Naive thymus-derived CD8-positive, alpha-beta T cell (primary cell): Measurements from ENCODE around the gene AQP12B. TPM values are rescaled to one million over a fixed set of nuclear protein-coding genes. Genes with fewer than 3 reads are reported as not detected.

Experiments used
- ATAC-seq, 2 donors: fragments of 150-1000 bp; cut with Tn5 transposase in 1 of 2; sonication (Bioruptor Pico), chemical (Tn5 transposase) in 1 of 2; 1 replicate in 1 of 2; 2 replicates in 1 of 2; pipeline ENCODE4 v1.10.0; 2021; ENCODE audit warnings: mild to moderate bottlenecking in 2 of 2, moderate library complexity in 2 of 2
- POLR2A ChIA-PET: fragments of 350-600 bp; sonication (Branson Sonifier 250); formaldehyde crosslinking; loops from one replicate; lab custom pipeline; 2021; ENCODE audit warnings: antibody characterized with exemption; lab: Charles Lee
- DNase-seq, 10 donors: peaks; one replicate each; pipeline versions ENCODE4 v3.0.0 to v3.0.0-alpha.2; 2020 to 2022
- H3K27ac Mint-ChIP-seq, 10 donors: one replicate each; pipeline ENCODE4 v1.8.0; 2020 to 2022; ENCODE audit warnings: mild to moderate bottlenecking in 10 of 10, mixed read lengths in 10 of 10, moderate library complexity in 4 of 10, inconsistent platforms in 1 of 10
- H3K27me3 Mint-ChIP-seq, 5 donors: one replicate each; pipeline ENCODE4 v1.8.0; 2021 to 2022; ENCODE audit warnings: mixed read lengths in 5 of 5
- H3K36me3 Mint-ChIP-seq, 3 donors: one replicate each; pipeline ENCODE4 v1.8.0; 2020 to 2022; ENCODE audit warnings: mixed read lengths in 3 of 3, mild to moderate bottlenecking in 2 of 3, inconsistent platforms in 1 of 3
- H3K4me1 Mint-ChIP-seq, 4 donors: one replicate each; pipeline ENCODE4 v1.8.0; 2021 to 2022; ENCODE audit warnings: mixed read lengths in 4 of 4
- H3K4me3 Mint-ChIP-seq, 10 donors: one replicate each; pipeline ENCODE4 v1.8.0; 2020 to 2022; ENCODE audit warnings: mild to moderate bottlenecking in 10 of 10, mixed read lengths in 10 of 10, moderate library complexity in 6 of 10, inconsistent platforms in 1 of 10
- H3K9me3 Mint-ChIP-seq, 9 donors: one replicate each; pipeline ENCODE4 v1.8.0; 2020 to 2022; ENCODE audit warnings: mixed read lengths in 9 of 9, mild to moderate bottlenecking in 3 of 9, inconsistent platforms in 1 of 9, moderate library complexity in 1 of 9
- polyA plus RNA-seq, 3 donors: library from polyadenylated mRNA; unstranded; fragments of 300-500 nt; fragmentation: Illumina TruSeq; gene quantifications; one replicate each; pipeline ENCODE4 v1.2.3, GENCODE V29; 2021
- total RNA-seq, 8 experiments: library from RNA in 2 of 8; stranded (reverse) in 2 of 8; gene quantifications; one replicate each; pipeline ENCODE4 v1.2.3 and lab custom pipeline; 2021 to 2026

AQP12B gene
- total and polyA plus RNA-seq, 5 experiments from 2014 or later = not detected

GRCh38 chr2:240637116-240637900, 45.4 kb downstream of the AQP12B start:
- H3K4me3 Mint-ChIP-seq = no peak overlapping the region
- H3K9me3 Mint-ChIP-seq = peaks cover 0 to 27% (median 10%) of the 10 kb centered on the region in 9 donors
- POLR2A ChIA-PET = no interaction called here

DNA sequence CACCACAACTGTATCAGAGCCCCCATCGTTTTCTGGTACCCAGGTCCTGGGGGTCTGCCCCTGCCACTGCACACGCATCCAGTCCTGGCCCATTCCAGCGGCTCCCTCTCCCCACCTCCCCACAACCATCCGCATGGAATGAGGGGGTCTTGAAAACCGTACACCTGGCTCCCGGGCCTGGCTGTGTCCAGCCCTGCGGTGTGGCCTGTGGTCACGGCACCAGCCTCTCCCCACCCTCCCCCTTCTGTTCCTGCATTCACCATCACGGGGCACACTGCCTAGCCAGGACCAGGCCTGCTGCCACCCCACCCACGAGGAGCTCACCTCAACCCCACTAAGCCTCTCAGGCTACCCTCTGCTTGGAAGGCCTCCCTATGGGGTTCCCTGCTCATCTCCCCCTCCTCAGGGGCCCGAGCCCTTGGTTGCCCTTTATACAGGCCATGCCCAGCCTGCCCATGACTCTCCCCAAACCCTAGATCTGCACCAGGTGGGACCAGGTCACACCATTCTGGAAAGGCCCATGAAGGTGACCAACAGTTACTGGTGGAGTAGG, 46.0 kb downstream of the AQP12B start:
- Mint-ChIP-seq H3K27me3 (no peaks in the 10 kb centered on the region), H3K4me1 (peaks cover 0 to 5% (median 1%) of the 10 kb centered on the region in 4 donors), H3K4me3 (no peak overlapping the region), H3K9me3 (peaks cover 0 to 30% (median 10%) of the 10 kb centered on the region in 9 donors), H3K27ac (no peak overlapping the region), H3K36me3 (peaks cover 0 to 20% (median 15%) of the 10 kb centered on the region in 3 donors)
- DNase-seq (peak in 1 of 10 donors; percentile 30), ATAC-seq (no peak)
- POLR2A ChIA-PET = interaction anchor here (1.1 kb wide), 1 partner anchor 14 kb away, joined by 4 read pairs; no protein-coding TSS in a partner anchor

More at GRCh38 chr2:240637116-240637900, 45.4 kb downstream of the AQP12B start:
- DNase-seq (peak in 1 of 10 donors; percentile 14), ATAC-seq (no peak)
- Mint-ChIP-seq H3K4me1 (peaks cover 0 to 5% (median 1%) of the 10 kb centered on the region in 4 donors), H3K27me3 (no peaks in the 10 kb centered on the region), H3K27ac (peak overlapping the region in 2 of 10 donors; percentile 22 to 48), H3K36me3 (peaks cover 0 to 20% (median 15%) of the 10 kb centered on the region in 3 donors)

DNA sequence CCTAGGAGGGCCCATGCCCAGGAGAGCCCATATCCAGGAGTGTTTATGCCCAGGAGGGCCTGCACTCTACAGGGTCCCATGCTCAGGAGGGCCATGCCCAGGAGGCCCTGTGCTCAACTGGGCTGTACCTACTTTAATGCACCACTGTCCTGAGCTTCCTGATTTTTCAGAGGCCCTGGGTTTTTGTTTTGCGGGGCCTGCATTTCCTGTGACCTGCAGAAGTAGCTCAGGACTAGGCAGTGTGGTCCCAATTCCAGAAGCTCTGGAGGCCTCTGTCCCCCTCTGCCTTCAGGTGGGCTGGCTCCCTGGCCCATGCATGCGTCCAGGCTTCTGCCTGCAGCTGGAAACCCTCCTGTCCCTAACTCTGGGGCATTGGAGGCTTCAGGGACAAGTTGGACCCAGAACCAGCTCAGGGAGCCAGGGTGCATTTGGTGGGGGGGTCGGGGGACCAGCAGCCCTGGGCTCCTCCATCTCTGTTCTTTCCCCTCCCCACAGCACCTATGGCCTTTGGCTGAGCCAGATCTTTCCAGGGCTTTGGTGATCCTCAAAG, 46.6 kb downstream of the AQP12B start:
- H3K4me1 Mint-ChIP-seq = peaks cover 0 to 5% (median under 1%) of the 10 kb centered on the region in 4 donors
- POLR2A ChIA-PET = interaction anchor here (1.1 kb wide), 1 partner anchor 14 kb away, joined by 4 read pairs; no protein-coding TSS in a partner anchor
- H3K36me3 Mint-ChIP-seq = peaks cover 0 to 20% (median 15%) of the 10 kb centered on the region in 3 donors
- H3K9me3 Mint-ChIP-seq = peaks cover 0 to 30% (median 10%) of the 10 kb centered on the region in 9 donors
- peak in 1 of 10 donors; percentile 58 for DNase-seq
- ATAC-seq = no peak
- H3K27ac Mint-ChIP-seq = no peak overlapping the region
- no peak overlapping the region for H3K4me3 Mint-ChIP-seq
- no peaks in the 10 kb centered on the region for H3K27me3 Mint-ChIP-seq

GRCh38 chr2:240635121-240635997, 47.3 kb downstream of the AQP12B start:
- no peak overlapping the region for H3K4me3 Mint-ChIP-seq
- DNase-seq = peak in 1 of 10 donors; percentile 59
- H3K9me3 Mint-ChIP-seq = peaks cover 0 to 30% (median 10%) of the 10 kb centered on the region in 9 donors
- peaks cover 0 to 5% (median 0%) of the 10 kb centered on the region in 4 donors for H3K4me1 Mint-ChIP-seq
- no peak for ATAC-seq
- H3K27me3 Mint-ChIP-seq = no peaks in the 10 kb centered on the region
- POLR2A ChIA-PET = interaction anchor here (1.1 kb wide), 1 partner anchor 13 kb away, joined by 4 read pairs; no protein-coding TSS in a partner anchor
- peak overlapping the region in 1 of 10 donors; percentile 56 for H3K27ac Mint-ChIP-seq
- peaks cover 0 to 20% (median 15%) of the 10 kb centered on the region in 3 donors for H3K36me3 Mint-ChIP-seq

DNA sequence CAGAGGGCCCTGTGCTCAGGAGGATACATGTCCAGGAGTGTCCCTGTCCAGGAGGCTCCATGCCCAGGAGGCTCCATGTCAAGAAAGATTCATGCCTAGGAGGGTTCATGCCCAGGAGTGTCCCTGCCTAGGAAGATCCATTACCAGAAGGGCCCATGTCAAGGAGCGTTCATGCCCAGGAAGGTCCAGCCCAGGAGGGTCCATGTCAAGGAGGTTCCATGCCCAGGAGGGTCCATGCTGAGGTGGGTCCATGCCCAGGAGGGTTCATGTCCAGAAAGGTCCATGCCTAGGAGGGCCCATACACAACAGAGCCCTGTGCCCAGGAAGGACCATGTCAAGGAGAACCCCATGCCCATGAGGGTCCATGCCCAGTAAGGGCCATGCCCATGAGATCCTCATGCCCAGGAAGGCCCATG, 50.4 kb downstream of the AQP12B start:
- peak in 2 of 10 donors; percentile 12 to 50 for DNase-seq
- H3K36me3 Mint-ChIP-seq = peaks cover 0 to 20% (median 15%) of the 10 kb centered on the region in 3 donors
- no peaks in the 10 kb centered on the region for H3K27me3 Mint-ChIP-seq
- POLR2A ChIA-PET = no interaction called here
- no peak for ATAC-seq
- H3K27ac Mint-ChIP-seq = no peak overlapping the region
- peaks cover 0 to 30% (median 10%) of the 10 kb centered on the region in 9 donors for H3K9me3 Mint-ChIP-seq
- no peak overlapping the region for H3K4me3 Mint-ChIP-seq
- H3K4me1 Mint-ChIP-seq = peaks cover 0 to 4% (median 0%) of the 10 kb centered on the region in 4 donors

GRCh38 chr2:240631548-240632305, 51.0 kb downstream of the AQP12B start:
- no peak overlapping the region for H3K27ac Mint-ChIP-seq
- DNase-seq (peak in 1 of 10 donors; percentile 43), ATAC-seq (no peak)
- H3K4me1 Mint-ChIP-seq = peaks cover 4 to 9% (median 5%) of the 10 kb centered on the region in 4 donors
- no peaks in the 10 kb centered on the region for H3K27me3 Mint-ChIP-seq
- POLR2A ChIA-PET = no interaction called here
- H3K9me3 Mint-ChIP-seq = peaks cover 0 to 30% (median 10%) of the 10 kb centered on the region in 9 donors
- peaks cover 0 to 20% (median 15%) of the 10 kb centered on the region in 3 donors for H3K36me3 Mint-ChIP-seq
- no peak overlapping the region for H3K4me3 Mint-ChIP-seq

- no peak overlapping the region for H3K4me3 Mint-ChIP-seq
- peaks cover 0 to 20% (median 15%) of the 10 kb centered on the region in 3 donors for H3K36me3 Mint-ChIP-seq
- POLR2A ChIA-PET = no interaction called here
- peaks cover 0 to 30% (median 10%) of the 10 kb centered on the region in 9 donors for H3K9me3 Mint-ChIP-seq
- peaks cover 7 to 13% (median 10%) of the 10 kb centered on the region in 4 donors for H3K4me1 Mint-ChIP-seq
- DNase-seq (peak in 1 of 10 donors; percentile 56), ATAC-seq (no peak)
- no peaks in the 10 kb centered on the region for H3K27me3 Mint-ChIP-seq
- no peak overlapping the region for H3K27ac Mint-ChIP-seq
Observed at GRCh38 chr2:240630771-240631547, 51.7 kb downstream of the AQP12B start.

- peaks cover 0 to 30% (median 10%) of the 10 kb centered on the region in 9 donors for H3K9me3 Mint-ChIP-seq
- H3K27ac Mint-ChIP-seq = peak overlapping the region in 1 of 10 donors; percentile 83
- peak in 1 of 10 donors; percentile 58 for DNase-seq
- POLR2A ChIA-PET = interaction anchor here (1.5 kb wide), 1 partner anchor 64 kb away, joined by 4 read pairs; no protein-coding TSS in a partner anchor
- H3K4me1 Mint-ChIP-seq = peaks cover 10 to 17% (median 16%) of the 10 kb centered on the region in 4 donors
- no peak for ATAC-seq
- H3K27me3 Mint-ChIP-seq = no peaks in the 10 kb centered on the region
- H3K36me3 Mint-ChIP-seq = peaks cover 0 to 20% (median 15%) of the 10 kb centered on the region in 3 donors
- H3K4me3 Mint-ChIP-seq = no peak overlapping the region
Observed at GRCh38 chr2:240629968-240630770, 52.5 kb downstream of the AQP12B start.

DNA sequence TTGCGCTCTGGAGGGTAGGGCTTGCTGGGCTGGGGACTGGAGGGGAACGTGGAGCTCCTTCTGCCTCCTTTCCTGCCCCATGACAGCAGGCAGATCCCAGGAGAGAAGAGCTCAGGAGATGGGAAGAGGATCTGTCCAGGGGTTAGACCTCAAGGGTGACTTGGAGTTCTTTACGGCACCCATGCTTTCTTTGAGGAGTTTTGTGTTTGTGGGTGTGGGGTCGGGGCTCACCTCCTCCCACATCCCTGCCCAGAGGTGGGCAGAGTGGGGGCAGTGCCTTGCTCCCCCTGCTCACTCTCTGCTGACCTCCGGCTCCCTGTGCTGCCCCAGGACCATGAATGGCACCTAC, 53.1 kb downstream of the AQP12B start:
- no peak for DNase-seq
- H3K27ac Mint-ChIP-seq = peak overlapping the region in 1 of 10 donors; percentile 83

More for the DNA sequence above, 53.1 kb downstream of the AQP12B start:
- Mint-ChIP-seq H3K36me3 (peaks cover 0 to 16% (median 15%) of the 10 kb centered on the region in 3 donors), H3K9me3 (peaks cover 0 to 26% (median 10%) of the 10 kb centered on the region in 9 donors), H3K27me3 (no peaks in the 10 kb centered on the region), H3K4me1 (peaks cover 15 to 23% (median 21%) of the 10 kb centered on the region in 4 donors), H3K4me3 (no peak overlapping the region)
- POLR2A ChIA-PET = interaction anchor here (1.5 kb wide), 1 partner anchor 64 kb away, joined by 4 read pairs; no protein-coding TSS in a partner anchor
- no peak for ATAC-seq
